Fibroblast of skin of left quadriceps (primary cell): ENCODE measurements around the gene CNNM4.
"Not testable (repeated sequence)": the region's sequence is repeated elsewhere in the genome, so short reads cannot be mapped to it uniquely, and the experiment has no call there.

Experiments
- DNase-seq, 2 experiments: peaks; one replicate each; pipeline ENCODE4 v3.0.0-alpha.2; 2013; ENCODE audit warnings: low read depth in 2 of 2

Gene CNNM4

DNA sequence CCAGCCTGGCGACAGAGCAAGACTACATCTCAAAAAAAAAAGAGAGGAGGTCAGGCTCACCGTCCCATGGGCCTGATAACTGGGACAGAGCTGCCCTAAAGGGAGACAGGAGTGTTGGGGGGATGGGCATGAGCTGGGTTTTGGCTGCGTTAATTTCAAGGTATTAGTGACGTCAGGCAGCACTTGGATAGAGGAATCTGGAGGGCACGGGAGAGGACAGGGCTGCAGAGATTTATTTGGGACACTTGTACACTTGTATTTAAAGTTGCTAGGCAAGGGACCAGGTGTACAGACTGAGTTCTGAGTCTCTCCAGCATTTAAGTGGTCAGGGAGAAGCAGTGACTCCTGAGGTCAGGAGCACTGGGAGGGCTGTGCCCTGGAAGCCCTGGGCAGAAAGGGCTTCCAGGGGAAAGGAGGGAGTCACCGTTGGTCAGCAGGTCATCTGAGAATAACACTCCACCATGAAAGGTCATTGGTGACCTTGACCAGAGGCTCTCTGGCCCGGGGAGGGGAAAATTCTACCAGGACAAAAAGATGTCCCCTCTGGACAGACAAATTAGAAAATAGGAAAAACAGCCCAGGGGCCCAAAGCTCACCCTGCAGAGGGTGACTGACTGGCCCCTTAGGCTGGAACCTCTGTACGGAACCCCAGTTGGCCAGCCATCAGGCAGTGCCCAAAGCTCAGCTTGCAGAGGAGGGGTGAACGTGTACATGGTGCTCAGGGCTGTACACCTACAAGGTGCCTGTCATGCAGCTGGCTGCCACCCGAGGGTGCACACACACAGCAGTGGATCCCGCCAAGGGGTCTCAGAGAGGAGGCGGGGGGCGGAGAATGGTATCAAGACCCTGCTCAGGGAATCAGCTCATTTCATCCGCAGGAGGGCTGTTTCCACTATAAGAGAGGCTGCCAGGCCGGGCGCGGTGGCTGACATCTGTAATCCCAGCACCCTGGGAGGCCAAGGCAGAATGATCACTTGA is 32.4 kb downstream of the CNNM4 start:
- DNase-seq: no peak

DNA sequence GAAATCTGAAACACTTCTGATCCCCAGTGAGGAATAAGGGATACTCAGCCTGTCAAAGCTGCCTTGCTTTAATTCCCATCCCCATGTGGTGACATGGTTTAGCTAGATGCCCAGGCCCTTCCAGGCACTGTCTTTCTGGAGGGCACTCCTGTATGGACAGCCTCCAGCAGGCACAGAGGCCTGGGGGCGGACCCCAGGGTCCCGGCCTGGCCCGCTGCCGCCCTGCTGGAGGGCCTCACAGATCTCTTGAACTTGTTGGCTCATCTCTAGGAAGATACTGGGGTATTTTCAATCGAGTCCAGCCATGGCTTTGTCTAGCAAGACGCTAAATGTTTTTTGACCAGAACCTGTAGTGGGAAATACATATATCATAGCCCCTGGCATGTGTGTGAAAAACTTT is 34.4 kb downstream of the CNNM4 start:
- DNase-seq: no peak

DNA sequence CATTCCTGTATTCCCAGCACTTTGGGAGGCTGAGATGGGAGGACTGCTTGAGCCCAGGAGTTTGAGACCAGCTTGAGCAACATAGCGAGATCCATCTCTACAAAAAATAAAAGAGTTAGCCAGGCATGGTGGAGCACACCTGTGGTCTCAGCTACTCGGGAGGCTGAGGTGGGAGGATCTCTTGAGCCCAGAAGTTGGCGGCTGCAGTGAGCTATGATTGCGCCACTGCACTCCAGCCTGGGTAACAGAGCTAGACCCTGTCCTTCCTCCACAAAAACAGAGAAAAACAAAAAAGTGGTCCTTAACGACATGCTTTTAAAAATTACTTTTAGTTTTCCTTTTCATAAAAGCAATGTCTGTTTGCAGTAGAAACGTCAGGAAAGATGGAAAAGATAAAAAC is 35.8 kb downstream of the CNNM4 start:
- not testable (repeated sequence) for DNase-seq

DNA sequence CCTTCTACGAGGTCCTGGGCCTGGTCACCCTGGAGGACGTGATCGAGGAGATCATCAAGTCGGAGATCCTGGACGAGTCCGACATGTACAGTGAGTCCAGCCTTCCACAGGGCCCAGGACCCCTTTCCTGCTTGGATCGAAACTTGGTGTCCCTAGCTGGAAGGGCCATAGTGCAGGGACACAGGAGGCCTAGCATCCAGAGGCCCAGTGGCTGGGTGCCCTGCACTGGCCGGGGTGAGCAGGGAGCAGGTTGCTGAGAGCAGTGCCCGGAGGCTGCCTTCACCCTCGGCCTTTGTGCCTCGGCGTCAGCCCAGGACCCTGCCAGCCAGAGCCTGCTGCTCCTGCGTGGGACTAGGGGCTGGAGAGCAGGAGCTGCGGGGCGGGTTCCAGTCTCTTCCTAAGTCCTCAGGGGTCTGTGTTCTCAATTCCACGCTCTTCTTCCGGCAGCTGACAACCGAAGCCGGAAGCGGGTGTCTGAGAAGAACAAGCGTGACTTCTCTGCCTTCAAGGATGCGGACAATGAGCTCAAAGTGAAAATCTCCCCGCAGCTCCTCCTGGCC is 36.4 kb downstream of the CNNM4 start:
- no peak for DNase-seq

DNA sequence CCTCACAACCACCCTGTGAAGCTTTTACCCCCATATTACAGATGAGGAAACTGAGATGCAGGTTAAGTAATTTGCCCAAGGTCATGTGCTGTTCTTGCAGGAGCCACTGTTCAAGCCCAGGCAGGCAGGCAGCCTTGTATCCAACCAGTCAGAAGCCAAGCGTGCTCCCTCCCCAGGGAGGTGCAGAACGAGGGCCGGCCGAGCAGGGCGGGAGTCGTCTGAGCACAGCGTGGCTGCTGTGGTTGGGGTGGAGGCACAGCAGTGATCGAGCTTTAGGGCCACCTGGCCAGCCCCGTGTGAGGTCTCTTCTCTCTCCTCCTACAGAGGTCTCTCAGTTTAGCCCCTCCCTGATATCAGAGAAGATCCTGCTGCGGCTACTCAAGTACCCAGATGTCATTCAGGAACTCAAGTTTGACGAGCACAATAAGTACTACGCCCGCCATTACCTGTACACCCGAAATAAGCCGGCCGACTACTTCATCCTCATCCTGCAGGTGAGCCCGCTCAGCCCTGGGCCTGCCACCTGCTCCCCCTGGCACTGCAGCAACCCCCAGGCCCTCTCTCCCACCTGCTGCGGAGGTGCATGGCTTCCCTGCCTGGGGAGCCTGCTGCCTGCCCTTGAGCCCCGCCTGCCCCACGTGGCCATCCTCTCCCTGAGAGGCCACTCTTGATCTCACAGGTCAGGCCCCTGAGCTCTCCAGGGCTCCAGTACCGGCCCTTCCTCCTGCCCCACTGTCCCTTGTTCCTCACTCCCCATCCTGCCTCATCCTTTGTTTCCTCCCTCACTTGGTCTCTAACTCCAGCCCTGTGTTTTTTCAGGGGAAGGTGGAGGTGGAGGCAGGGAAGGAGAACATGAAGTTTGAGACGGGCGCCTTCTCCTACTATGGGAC is 38.3 kb downstream of the CNNM4 start:
- no peak for DNase-seq

DNA sequence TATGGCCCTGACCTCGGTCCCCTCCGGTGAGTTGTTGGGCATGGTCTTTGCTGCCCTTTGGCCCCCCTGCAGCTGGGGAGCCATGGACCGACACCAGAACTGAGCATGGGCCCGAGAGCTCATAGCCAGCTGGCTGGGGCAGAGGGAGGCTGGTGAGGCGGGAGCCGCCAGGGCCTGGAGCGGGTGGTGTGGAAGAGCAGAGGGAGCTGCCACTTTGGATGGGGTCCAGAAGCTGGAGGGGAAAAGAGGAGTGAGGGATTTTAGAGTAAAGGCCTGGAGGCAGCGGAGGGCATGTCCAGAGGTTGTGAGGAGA is 38.9 kb downstream of the CNNM4 start:
- no peak for DNase-seq

DNA sequence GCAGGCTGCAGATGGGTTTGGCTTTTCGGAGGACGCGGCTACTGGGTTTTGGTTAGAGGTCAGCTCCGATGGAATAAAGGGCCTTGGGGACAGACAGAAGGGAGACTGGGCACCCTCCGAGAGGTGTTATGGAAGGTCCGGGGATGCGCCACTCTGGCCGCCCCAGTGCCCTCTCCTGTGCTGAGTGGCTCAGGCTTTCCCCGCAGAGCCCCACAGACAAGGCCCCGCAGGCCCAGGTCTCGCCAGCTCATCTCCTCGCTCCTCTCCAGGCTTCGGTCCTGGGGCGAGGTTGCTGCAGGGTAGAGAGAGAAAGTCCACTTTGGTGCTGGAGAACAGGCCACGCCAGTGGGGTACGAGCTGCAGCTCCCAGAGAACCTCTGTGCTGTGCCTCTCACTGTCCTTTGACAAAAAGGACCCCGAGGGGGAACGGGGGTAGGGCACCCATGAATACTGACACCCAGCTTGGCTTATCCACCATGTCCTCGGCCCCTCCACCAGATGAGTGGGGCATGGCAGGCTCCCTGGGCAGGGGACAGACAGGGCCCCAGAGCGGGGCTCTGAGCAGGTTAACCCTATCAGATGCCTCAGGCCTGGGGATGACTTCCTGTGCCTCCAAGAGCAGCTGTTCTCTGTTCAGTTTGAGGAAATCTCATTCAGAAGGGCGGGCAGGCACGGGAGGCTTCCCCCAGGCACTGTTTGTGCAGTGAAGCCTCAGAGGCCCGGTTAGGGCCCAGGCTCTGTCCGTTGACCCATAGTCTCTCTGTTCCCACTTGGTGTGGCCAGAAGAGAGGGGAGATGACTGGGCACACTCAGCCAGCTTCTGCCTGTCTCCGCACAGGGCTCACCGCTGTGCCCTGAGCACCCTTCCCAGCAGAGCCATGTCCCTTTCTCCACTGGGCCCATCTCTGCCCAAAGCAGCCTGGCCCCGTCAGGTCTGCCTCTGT is 39.6 kb downstream of the CNNM4 start:
- no peak for DNase-seq

DNA sequence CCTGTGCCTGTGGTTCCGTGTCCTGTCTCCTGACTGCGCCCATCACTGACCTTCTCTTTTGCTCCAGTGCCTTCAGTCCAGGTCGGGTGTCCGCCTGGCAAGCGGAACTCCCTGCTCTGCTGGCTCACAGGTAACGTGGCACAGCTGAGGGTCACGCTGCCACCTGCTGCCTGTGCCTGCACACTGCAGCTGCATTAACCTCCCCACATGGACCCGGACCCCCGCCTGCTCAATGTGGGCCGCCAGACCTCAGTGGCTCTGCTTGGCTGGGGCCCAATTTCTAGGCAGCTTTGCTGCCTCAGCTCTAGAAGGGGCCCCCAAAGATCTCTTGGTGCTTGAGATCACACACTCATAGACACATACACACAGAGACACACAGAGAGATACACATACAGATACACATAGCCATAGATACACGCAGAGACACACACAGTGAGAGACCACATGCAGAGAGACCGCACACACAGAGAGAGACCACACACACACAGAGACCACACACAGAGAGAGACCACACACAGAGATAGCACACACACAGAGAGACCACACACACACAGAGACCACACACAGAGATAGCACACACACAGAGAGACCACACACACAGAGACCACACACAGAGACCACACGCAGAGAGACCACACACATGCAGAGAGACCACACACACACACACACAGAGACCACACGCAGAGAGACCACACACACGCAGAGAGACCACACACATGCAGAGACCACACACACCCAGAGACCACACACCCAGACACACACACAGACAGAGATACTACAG is 40.5 kb downstream of the CNNM4 start:
- DNase-seq: peak in 1 of 2 experiments; percentile 18

DNA sequence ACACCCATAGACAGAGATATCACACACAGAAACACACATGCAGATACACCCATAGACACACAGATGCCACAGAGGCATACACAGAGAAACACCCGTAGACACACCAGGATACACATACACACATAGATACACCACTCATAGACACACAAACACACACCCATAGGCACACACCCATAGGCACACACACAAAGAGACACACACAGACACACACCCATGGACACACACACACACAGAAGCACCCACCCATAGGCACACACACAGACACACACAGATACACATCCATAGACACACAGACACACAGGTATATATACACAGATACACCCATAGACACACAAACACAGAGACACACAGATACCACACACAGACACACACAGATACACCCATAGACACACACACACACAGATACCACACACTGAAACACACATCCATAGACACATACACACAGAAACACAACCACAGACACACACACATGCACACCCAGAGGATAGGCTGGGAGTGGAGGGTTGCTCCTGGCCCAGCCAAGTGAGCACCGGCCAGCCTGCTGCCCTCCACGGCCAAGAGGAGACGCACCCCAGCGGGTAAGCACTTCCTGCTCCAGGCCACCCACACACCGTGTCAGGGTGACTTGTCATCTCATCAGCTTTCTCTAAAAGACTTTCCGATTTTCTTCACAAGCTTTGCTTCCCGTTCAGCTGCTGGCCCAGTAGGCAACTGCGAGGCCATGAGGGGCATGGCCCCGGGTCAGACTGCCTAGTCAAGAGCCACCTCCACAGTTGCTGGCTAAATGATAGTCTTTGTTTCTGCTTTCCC is 41.3 kb downstream of the CNNM4 start:
- no peak for DNase-seq

DNA sequence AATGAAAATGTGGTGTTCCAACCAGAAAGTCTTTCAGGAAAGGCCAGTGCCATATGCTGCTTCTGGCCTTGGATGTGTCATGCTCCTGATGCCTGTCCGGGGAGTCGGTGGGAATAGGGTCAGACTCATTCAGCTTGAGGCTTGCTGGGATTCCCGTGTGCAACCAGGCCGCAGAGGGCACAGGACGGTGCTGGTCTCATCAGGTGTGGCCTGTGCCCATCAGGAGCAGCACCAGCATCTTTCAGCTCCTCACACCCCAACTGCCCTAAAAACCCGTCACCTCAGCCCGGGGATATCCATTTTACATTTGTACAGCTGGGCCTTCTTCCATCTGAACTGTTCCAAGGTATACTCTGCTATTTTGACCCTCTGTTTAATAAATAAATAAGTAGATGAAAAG is 42.0 kb downstream of the CNNM4 start:
- no peak for DNase-seq

DNA sequence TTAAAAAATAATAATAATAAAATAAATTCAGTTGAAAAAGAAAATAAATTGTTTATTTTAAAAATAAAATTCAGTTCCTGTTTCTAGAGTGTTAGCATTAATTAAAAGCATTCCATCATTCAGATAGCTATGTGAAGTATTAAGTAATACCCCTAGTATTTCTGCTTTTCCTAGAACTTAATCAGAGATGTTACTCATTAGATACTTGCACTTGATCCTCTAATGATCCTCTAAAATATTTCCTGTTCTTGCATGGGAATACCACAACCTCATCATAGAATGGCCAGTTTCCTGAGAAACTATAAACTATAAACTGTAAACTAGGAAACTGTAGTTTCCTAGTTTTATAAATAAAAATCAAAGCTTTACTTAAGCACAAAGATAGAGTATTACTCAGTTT is 44.3 kb downstream of the CNNM4 start:
- no peak for DNase-seq

DNA sequence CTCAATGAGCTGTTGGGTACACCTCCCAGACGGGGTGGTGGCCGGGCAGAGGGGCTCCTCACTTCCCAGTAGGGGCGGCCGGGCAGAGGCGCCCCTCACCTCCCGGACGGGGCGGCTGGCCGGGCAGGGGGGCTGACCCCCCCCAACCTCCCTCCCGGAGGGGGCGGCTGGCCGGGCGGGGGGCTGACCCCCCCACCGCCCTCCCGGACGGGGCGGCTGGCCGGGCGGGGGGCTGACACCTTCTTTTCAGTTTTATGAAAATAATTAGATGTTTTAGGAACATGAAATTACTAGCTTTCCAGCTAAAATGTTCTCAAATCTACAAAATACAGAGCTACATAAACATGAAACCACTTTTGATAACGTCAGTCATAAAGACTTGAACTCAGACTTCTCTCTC is 45.2 kb downstream of the CNNM4 start:
- not testable (repeated sequence) for DNase-seq

DNA sequence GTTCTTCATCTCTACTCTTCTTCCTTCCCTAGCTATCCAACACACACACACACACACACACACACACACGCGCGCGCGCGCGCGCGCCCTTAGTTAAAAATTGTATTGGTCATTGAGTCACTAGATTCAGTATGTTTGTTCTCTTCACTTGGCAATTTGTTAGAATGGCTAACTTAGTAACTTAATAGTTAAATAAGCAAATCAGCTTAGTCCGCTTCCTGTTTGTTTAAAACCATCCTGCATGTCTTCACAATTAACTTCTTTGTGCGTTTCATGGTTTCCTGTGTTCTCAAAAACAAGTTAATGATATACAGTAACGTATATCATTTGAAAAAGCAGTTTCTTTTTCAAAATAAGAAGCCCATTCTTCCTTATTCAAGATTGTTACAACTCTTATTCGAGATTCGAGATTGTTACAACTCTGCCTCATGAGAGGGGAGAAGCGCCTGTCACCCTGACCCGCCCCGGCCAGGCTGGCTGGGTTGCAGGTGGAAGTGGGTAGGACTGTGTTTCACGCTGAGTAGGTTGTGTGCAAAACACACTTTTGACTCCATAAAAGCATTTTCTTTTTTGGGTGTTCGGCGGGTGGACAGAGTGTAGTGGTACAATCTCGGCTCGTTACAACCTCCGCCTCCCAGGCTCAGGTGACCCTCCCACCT is 45.9 kb downstream of the CNNM4 start:
- DNase-seq: no peak

DNA sequence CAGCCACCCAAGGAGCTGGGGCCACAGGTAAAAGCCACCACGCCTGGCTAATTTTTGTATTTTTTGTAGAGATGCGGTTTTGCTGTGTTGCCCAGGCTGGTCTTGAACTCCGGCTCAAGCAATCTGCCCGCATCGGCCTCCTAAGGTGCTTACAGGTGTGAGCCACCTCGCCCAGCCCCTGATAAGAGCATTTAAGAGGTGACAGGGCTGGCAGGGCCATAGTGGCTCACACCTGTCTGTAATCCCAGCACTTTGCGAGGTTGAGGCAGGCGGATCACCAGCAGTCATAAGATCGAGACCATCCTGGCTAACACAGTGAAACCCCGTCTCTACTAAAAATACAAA is 46.4 kb downstream of the CNNM4 start:
- no peak for DNase-seq

DNA sequence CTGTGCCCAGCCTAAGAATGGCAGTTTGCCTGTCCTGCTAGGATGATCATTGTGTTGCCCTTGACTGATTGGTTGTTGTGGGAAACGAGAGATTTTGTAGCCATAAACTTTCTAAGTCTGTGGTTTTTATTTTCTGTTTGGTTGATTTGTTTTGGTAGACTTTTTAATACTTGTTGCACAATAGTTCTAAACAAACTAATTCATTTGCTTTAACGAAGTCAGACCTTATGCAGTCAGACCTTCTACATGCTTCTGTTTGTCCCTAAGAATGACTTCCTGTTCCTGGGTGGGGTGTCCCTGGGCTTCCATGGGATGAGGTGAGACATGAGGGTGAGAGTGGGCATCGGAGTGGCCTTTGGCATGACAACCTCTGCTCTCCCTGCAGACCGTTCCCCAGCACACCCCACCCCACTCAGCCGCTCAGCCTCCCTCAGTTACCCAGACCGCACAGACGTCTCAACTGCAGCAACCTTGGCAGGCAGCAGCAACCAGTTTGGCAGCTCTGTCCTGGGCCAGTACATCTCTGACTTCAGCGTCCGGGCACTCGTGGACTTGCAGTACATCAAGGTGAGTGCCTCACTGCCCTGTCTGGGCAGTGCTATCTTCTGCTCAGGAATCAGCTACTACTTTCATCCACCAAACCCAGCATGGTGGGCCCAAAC is 47.6 kb downstream of the CNNM4 start:
- DNase-seq: no peak

DNA sequence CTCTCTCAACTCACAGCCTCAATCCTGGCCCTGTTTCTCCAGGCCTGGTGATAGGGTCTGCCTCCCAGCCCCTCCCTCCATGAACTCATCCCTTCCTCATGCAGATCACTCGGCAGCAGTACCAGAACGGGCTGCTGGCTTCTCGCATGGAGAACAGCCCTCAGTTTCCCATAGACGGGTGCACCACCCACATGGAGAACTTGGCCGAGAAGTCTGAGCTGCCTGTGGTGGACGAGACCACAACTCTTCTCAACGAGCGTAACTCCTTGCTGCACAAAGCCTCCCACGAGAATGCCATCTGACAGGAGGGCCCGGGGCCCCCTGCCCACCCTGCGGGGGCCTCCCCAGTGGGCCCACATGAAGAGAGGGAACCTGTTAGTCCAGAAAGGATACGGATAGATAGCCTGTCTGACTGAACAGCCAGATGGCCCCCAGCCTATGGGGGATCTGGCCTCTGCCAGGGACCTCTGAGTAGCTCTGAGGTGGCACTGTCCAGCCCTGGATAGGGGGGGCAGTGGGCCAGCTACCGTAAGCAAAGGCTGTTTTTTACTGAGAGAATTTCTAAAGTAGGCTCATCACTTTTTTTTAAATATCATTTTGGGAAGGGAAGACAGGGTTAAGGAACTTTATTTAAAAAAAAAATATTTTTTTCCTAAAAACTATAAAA is 48.6 kb downstream of the CNNM4 start:
- DNase-seq: no peak

DNA sequence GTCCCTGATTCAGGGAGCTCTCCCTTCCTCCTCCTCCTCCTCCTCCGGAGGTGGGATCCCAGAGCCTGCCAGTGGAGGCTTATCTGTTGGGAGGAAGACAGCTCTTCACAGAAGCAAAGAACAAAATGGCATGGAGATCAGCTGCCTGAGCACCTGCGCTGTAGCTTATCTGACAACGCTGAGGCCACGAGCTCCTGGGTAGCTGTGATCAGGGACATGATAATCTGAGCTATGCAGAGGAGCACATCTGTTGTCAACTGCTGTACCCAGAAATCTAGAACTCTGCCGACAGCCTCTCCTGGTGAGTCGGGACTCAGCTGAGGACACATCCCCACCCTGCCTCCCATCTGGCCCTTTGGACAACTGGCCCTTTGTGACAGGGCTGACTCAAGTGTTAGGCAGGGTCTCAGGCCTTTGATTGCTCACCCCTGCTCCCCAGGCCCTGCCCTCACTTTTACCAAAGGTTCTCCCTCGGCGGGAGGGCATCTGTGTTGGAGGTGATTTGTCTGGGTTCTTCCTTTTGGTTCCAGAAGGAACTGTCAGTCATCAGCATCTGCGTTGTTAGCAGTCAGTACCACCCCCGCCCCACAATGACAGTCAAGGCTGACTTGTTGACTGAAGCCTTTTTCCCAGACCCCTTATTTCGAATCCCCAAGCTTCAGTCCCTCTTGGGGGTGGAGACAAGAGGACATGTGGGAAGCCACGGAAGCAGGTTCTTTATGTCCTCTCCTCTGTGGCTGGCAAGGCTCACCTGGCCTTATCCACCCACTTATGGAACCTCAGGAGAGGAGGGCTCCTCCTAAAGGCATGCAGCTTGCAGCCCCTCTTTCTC is 49.5 kb downstream of the CNNM4 start:
- DNase-seq: no peak
